IMR-90 (cell line): ENCODE results near the gene ZNF3. TPM values are rescaled to one million over a fixed set of nuclear protein-coding genes. Genes with fewer than 3 reads are reported as not detected.
A peak's percentile ranks its signal among the peaks of the same experiment; 100 is the strongest.

ENCODE experiments used
- ATAC-seq: fragments of 200-7000 bp; cut with Tn5 transposase; 2 replicates; pipeline ENCODE4 v1.9.1; 2020; ENCODE audit warnings: low read depth, mild to moderate bottlenecking, moderate library complexity
- BruUV-seq: library from RNA; stranded (reverse); fragments of 400-500 nt; replicated peaks from 2 replicates; lab custom pipeline; 2021; lab: Mats Ljungman, UMichigan
- CTCF ChIA-PET: fragments of 300-600 bp; formaldehyde crosslinking; extraction: SDS; loops from one replicate; lab custom pipeline; 2021; ENCODE audit warnings: antibody characterized with exemption; lab: Yijun Ruan, JAX
- POLR2A ChIA-PET: fragments of 300-600 bp; sonication (Branson Sonifier 250); formaldehyde crosslinking; loops from one replicate; lab custom pipeline; 2022; ENCODE audit warnings: antibody characterized with exemption; ENCODE audit not compliant: unreplicated experiment; lab: Charles Lee
- DNase-seq: peaks from one replicate; pipeline ENCODE4 v3.0.0; 2013
- H2AFZ ChIP-seq: replicated peaks from 2 replicates; pipeline ENCODE3; 2013; ENCODE audit warnings: low read length, mild to moderate bottlenecking; ENCODE audit not compliant: poor library complexity
- H2AK5ac ChIP-seq: 2 replicates; pipeline ENCODE4 v1.6.1; 2013; ENCODE audit warnings: low read depth, low read length, inconsistent platforms
- H2AK9ac ChIP-seq: replicated peaks from 2 replicates; pipeline ENCODE3; 2013; ENCODE audit warnings: mild to moderate bottlenecking, low read depth, low read length, moderate library complexity; ENCODE audit not compliant: poor library complexity
- H2BK120ac ChIP-seq: 2 replicates; pipeline ENCODE4 v1.6.1; 2013; ENCODE audit warnings: low read depth, low read length, inconsistent platforms
- H2BK15ac ChIP-seq: 3 replicates; pipeline ENCODE4 v1.6.1; 2013; ENCODE audit warnings: low read depth, low read length, inconsistent platforms
- H2BK20ac ChIP-seq: 2 replicates; pipeline ENCODE4 v1.6.1; 2013; ENCODE audit warnings: low read depth, mild to moderate bottlenecking, inconsistent platforms, low read length, moderate library complexity
- H2BK5ac ChIP-seq: 2 replicates; pipeline ENCODE4 v1.6.1; 2013; ENCODE audit warnings: mild to moderate bottlenecking, low read depth, low read length, inconsistent platforms; ENCODE audit not compliant: poor library complexity, severe bottlenecking
- H3K14ac ChIP-seq: replicated peaks from 2 replicates; pipeline ENCODE4 v1.6.1; 2013; ENCODE audit warnings: low read depth, low read length, inconsistent platforms
- H3K18ac ChIP-seq: 2 replicates; pipeline ENCODE4 v1.6.1; 2013; ENCODE audit warnings: low read depth, low read length, control low read depth
- H3K23ac ChIP-seq: 2 replicates; pipeline ENCODE4 v1.6.1; 2013; ENCODE audit warnings: low read depth, low read length, inconsistent platforms
- H3K27ac ChIP-seq: 2 replicates; pipeline ENCODE4 v1.5.1; 2013; ENCODE audit warnings: mild to moderate bottlenecking, control low read depth, low read length; ENCODE audit not compliant: insufficient read depth
- H3K27me3 ChIP-seq: 2 replicates; pipeline ENCODE4 v1.6.1; 2013; ENCODE audit warnings: low read length; ENCODE audit not compliant: control insufficient read depth, insufficient read depth
- H3K36me3 ChIP-seq: 2 replicates; pipeline ENCODE4 v1.6.1; 2013; ENCODE audit warnings: low read length, mixed read lengths; ENCODE audit not compliant: control insufficient read depth, insufficient read depth
- H3K4ac ChIP-seq: 2 replicates; pipeline ENCODE4 v1.6.1; 2013; ENCODE audit warnings: low read depth, low read length, inconsistent platforms
- H3K4me1 ChIP-seq: 2 replicates; pipeline ENCODE4 v1.6.1; 2013; ENCODE audit warnings: low read length, mixed read lengths; ENCODE audit not compliant: control insufficient read depth, insufficient read depth
- H3K4me2 ChIP-seq: 2 replicates; pipeline ENCODE4 v1.6.1; 2013; ENCODE audit warnings: low read depth, mild to moderate bottlenecking, control low read depth, low read length, moderate library complexity
- H3K4me3 ChIP-seq: 2 replicates; pipeline ENCODE4 v1.5.1; 2013; ENCODE audit warnings: low read depth, mild to moderate bottlenecking, control low read depth, low read length, moderate library complexity; ENCODE audit not compliant: insufficient read depth
- H3K56ac ChIP-seq: 2 replicates; pipeline ENCODE4 v1.6.1; 2013; ENCODE audit warnings: low read length, inconsistent platforms; ENCODE audit not compliant: insufficient read depth; ENCODE audit errors: extremely low read depth
- H3K79me1 ChIP-seq, 2 experiments: 2 replicates each; pipeline ENCODE4 v1.6.1; 2013; ENCODE audit warnings: low read length in 2 of 2, inconsistent platforms in 1 of 2, low read depth in 1 of 2
- H3K9ac ChIP-seq: 2 replicates; pipeline ENCODE4 v1.6.1; 2013; ENCODE audit warnings: low read depth, low read length, control low read depth
- H3K9me1 ChIP-seq: 2 replicates; pipeline ENCODE4 v1.6.1; 2013; ENCODE audit warnings: low read length, inconsistent platforms; ENCODE audit not compliant: insufficient read depth
- H3K9me3 ChIP-seq: 2 replicates; pipeline ENCODE4 v1.6.1; 2013; ENCODE audit warnings: low read length; ENCODE audit not compliant: control insufficient read depth, insufficient read depth
- H4K20me1 ChIP-seq: 2 replicates; pipeline ENCODE4 v1.6.1; 2013; ENCODE audit warnings: low read length, inconsistent platforms; ENCODE audit not compliant: insufficient read depth
- H4K5ac ChIP-seq: 2 replicates; pipeline ENCODE4 v1.6.1; 2013; ENCODE audit warnings: mild to moderate bottlenecking, low read depth, low read length, control low read depth
- H4K8ac ChIP-seq, 2 experiments: 2 replicates each; pipeline ENCODE4 v1.6.1; 2013; ENCODE audit warnings: low read depth in 2 of 2, low read length in 2 of 2, control low read depth in 1 of 2, inconsistent platforms in 1 of 2
- H4K91ac ChIP-seq: 2 replicates; pipeline ENCODE4 v1.6.1; 2013; ENCODE audit warnings: low read depth, low read length, inconsistent platforms; ENCODE audit not compliant: insufficient read depth
- BHLHE40 ChIP-seq: fragments of 150-350 bp; IDR thresholded peaks from 2 replicates; pipeline ENCODE4 v1.6.1; 2016; ENCODE audit warnings: mild to moderate bottlenecking, low read depth, low read length
- FOS ChIP-seq: fragments of 150-350 bp; IDR thresholded peaks from 2 replicates; pipeline ENCODE4 v1.6.1; 2016; ENCODE audit warnings: low read depth, low read length
- MAFK ChIP-seq: IDR thresholded peaks from 2 replicates; pipeline ENCODE4 v1.6.1; 2012; ENCODE audit warnings: low read depth, low read length, improper control_type of control experiment
- MAZ ChIP-seq: IDR thresholded peaks from 2 replicates; pipeline ENCODE4 v1.6.1; 2012; ENCODE audit warnings: low read depth, mild to moderate bottlenecking, low read length, improper control_type of control experiment, moderate library complexity, borderline replicate concordance
- MXI1 ChIP-seq: IDR thresholded peaks from 2 replicates; pipeline ENCODE4 v1.6.1; 2012; ENCODE audit warnings: low read depth, mild to moderate bottlenecking, low read length, moderate library complexity, borderline replicate concordance
- RAD21 ChIP-seq: IDR thresholded peaks from 2 replicates; pipeline ENCODE4 v1.6.1; 2012; ENCODE audit warnings: low read length, improper control_type of control experiment
- RCOR1 ChIP-seq: IDR thresholded peaks from 2 replicates; pipeline ENCODE4 v1.6.1; 2012; ENCODE audit warnings: mild to moderate bottlenecking, low read length, improper control_type of control experiment; ENCODE audit not compliant: insufficient replicate concordance
- RFX5 ChIP-seq: IDR thresholded peaks from 2 replicates; pipeline ENCODE4 v1.8.0; 2012; ENCODE audit warnings: low read depth, mild to moderate bottlenecking, low read length, moderate library complexity
- WGBS, 2 experiments: methylation state at CpG; one replicate each; pipeline versions ENCODE4 v1.1.5 to v1.1.7; 2013; ENCODE audit warnings: missing lambda C conversion rate in 2 of 2; ENCODE audit not compliant: insufficient read length in 1 of 2; ENCODE audit errors: extremely low coverage in 2 of 2; 5-methylcytosine and 5-hydroxymethylcytosine counted together
- dilution Hi-C: fragments of 300-500 bp; cut with HindIII; formaldehyde crosslinking; loops from one replicate; pipeline ENCODE4 v1.14.3; 2018; ENCODE audit warnings: low sequenced_read_pairs; ENCODE audit not compliant: unreplicated experiment
- in situ Hi-C: fragments of 300-500 bp; cut with MboI; formaldehyde crosslinking; loops from 3 replicates; pipeline ENCODE4 v1.14.3; 2019; ENCODE audit warnings: low sequenced_read_pairs, inconsistent platforms, mixed read lengths
- intact Hi-C: fragments of 100-400 bp; cut with micrococcal nuclease; formaldehyde crosslinking; loops from 2 replicates; pipeline ENCODE4 v1.10.0; 2022
- polyA plus RNA-seq, 3 experiments: library from polyadenylated mRNA; depleted of rRNA; stranded (reverse); fragments of >200 nt; gene quantifications; 2 replicates each; pipeline ENCODE4 v1.2.3, GENCODE V29; 2012; ENCODE audit warnings: low replicate concordance in 1 of 3
- total RNA-seq: library from RNA; depleted of rRNA; stranded (reverse); fragments of >200 nt; gene quantifications from 2 replicates; pipeline ENCODE4 v1.2.3, GENCODE V29; 2012
- TF ChIP-seq, protein P1 (sequence below): conservative IDR thresholded peaks from 2 replicates; pipeline ENCODE4 v1.5.1; 2012; ENCODE audit warnings: mild to moderate bottlenecking, low read depth, low read length, improper control_type of control experiment
- TF ChIP-seq, protein P2 (sequence below): fragments of 150-350 bp; IDR thresholded peaks from 2 replicates; pipeline ENCODE4 v1.6.1; 2016; ENCODE audit warnings: low read depth, mild to moderate bottlenecking, low read length, moderate library complexity, borderline replicate concordance

Gene ZNF3
- total and polyA plus RNA-seq, 2 of the 4 experiments (the other 2 are of a cell fraction) = 24.8 to 30.8 TPM

DNA sequence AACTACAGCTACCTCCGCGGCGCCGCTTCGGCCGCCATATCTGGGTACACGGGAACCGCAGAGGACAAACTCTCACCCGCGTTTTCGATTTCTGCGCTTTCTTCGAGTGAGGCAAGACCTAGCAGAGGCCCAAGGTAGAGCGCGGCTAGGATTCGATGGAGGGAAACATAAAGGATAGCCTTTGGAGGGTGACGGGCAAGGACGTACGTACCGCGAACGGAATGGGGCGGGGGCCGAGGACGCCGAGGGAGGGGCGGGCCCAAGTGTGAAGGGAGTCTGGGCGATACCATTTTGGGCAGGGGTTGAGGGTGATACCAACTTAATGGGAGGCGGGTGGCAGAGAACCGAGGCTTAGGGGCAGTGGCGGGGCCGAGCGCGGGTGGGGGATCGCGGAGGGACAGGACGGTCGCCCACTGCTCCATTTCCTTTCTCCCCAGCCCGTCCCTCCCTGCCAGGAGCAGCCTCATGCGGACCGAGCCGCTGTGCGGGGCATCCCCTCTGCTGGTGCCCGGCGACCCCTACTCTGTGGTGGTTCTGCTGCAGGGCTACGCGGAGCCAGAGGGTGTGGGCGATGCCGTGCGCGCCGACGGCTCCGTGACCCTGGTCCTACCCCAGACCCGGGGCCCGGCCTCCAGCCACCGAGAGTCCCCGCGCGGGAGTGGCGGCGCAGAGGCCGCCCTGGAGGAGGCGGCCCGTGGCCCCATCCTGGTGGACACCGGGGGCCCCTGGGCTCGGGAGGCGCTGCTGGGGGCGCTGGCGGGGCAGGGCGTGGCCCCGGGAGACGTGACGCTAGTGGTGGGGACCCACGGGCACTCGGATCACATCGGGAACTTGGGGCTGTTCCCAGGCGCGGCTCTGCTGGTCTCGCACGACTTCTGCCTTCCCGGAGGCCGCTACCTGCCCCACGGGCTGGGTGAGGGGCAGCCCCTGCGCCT is 45.7 kb upstream of the ZNF3 start, which contains the start of gene MBLAC1 (continued):
- no peak for TF ChIP-seq MXI1
- TF ChIP-seq FOS = no peak
- no peak for TF ChIP-seq MAFK

GRCh38 chr7:100126239-100126930 is 44.9 kb upstream of the ZNF3 start:
- Histone ChIP-seq H3K9ac (peak overlapping the region; percentile 97), H4K20me1 (no peaks in the 10 kb centered on the region), H2BK5ac (peak overlapping the region; percentile 92), H3K56ac (peak overlapping the region; percentile 99; the same call in 1 of the 2 replicates), H4K91ac (peak overlapping the region; percentile 47; the same call in 1 of the 2 replicates), H4K5ac (peak overlapping the region; percentile 87), H3K27ac (peak overlapping the region; percentile 94), H3K36me3 (peaks cover 4% of the 10 kb centered on the region; the same call in 1 of the 2 replicates), H3K14ac (peak overlapping the region; percentile 99), H3K27me3 (no peaks in the 10 kb centered on the region), H2AK9ac (peak overlapping the region; percentile 90), H3K4ac (peak overlapping the region; percentile 98), H2BK20ac (no peak overlapping the region), H2BK120ac (peak overlapping the region; percentile 94), H3K23ac (peak overlapping the region; percentile 99), H2AK5ac (peak overlapping the region; percentile 61), H2BK15ac (no peak overlapping the region; the same call in 2 of the 3 replicates), H3K18ac (peak overlapping the region; percentile 88), H2AFZ (peak overlapping the region; percentile 98), H3K4me1 (peaks cover 2% of the 10 kb centered on the region; the same call in 1 of the 2 replicates), H3K4me2 (peak overlapping the region; percentile 84), H3K79me1 (peaks cover 21 to 55% of the 10 kb centered on the region in 2 experiments; a peak in 3 of 4 replicates), H3K4me3 (peak overlapping the region; percentile 68), H4K8ac (peak overlapping the region; percentile 94 to 99; a peak in 3 of 4 replicates), H3K9me3 (no peaks in the 10 kb centered on the region), H3K9me1 (peaks cover 7% of the 10 kb centered on the region; the same call in 1 of the 2 replicates)
- DNase-seq (no peak), ATAC-seq (peak; percentile 18)
- POLR2A ChIA-PET = no interaction called here
- in situ Hi-C loops = no loop called here
- CTCF ChIA-PET = no interaction called here
- 20% methylated on average over 25 of the region's 29 CpGs; no CpG with 5 or more reads in 1 of the 2 experiments for WGBS, 2 experiments
- dilution Hi-C loops = no loop called here
- intact Hi-C loops = no loop called here
- BruUV-seq = no TSS peak
- TF ChIP-seq RCOR1 (no peak), MAFK (no peak), RFX5 (no peak), MAZ (no peak), MXI1 (no peak), FOS (no peak), BHLHE40 (no peak), RAD21 (no peak)
- TF ChIP-seq, protein P1, sequence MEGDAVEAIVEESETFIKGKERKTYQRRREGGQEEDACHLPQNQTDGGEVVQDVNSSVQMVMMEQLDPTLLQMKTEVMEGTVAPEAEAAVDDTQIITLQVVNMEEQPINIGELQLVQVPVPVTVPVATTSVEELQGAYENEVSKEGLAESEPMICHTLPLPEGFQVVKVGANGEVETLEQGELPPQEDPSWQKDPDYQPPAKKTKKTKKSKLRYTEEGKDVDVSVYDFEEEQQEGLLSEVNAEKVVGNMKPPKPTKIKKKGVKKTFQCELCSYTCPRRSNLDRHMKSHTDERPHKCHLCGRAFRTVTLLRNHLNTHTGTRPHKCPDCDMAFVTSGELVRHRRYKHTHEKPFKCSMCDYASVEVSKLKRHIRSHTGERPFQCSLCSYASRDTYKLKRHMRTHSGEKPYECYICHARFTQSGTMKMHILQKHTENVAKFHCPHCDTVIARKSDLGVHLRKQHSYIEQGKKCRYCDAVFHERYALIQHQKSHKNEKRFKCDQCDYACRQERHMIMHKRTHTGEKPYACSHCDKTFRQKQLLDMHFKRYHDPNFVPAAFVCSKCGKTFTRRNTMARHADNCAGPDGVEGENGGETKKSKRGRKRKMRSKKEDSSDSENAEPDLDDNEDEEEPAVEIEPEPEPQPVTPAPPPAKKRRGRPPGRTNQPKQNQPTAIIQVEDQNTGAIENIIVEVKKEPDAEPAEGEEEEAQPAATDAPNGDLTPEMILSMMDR = no peak
- TF ChIP-seq, protein P2, sequence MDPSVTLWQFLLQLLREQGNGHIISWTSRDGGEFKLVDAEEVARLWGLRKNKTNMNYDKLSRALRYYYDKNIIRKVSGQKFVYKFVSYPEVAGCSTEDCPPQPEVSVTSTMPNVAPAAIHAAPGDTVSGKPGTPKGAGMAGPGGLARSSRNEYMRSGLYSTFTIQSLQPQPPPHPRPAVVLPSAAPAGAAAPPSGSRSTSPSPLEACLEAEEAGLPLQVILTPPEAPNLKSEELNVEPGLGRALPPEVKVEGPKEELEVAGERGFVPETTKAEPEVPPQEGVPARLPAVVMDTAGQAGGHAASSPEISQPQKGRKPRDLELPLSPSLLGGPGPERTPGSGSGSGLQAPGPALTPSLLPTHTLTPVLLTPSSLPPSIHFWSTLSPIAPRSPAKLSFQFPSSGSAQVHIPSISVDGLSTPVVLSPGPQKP = no peak
